A673 (cell line): ENCODE measurements around the gene LARP1. TPM values are rescaled to one million over a fixed set of nuclear protein-coding genes. Genes with fewer than 3 reads are reported as not detected.
"Not testable (repeated sequence)": the region's sequence is repeated elsewhere in the genome, so short reads cannot be mapped to it uniquely, and the experiment has no call there.

Experiments used
- BruUV-seq: library from RNA; stranded (reverse); fragments of 400-500 nt; replicated peaks from 2 replicates; lab custom pipeline; 2021; lab: Mats Ljungman, UMichigan
- CTCF ChIA-PET: fragments of 300-600 bp; sonication (Branson Sonifier 250); formaldehyde crosslinking; loops from one replicate; lab custom pipeline; 2022; ENCODE audit warnings: antibody characterized with exemption; lab: Charles Lee
- POLR2A ChIA-PET: fragments of 300-600 bp; sonication (Branson Sonifier 250); formaldehyde crosslinking; loops from one replicate; lab custom pipeline; 2022; ENCODE audit warnings: antibody characterized with exemption; ENCODE audit not compliant: low non-redundant PET; lab: Charles Lee
- DNase-seq: peaks from one replicate; pipeline ENCODE4 v3.0.0-alpha.2; 2015; ENCODE audit warnings: low spot score
- H3K27ac ChIP-seq: fragments of 200-600 bp; sonication (generic); 2 replicates; pipeline ENCODE4 v1.5.1; 2016; ENCODE audit warnings: mixed run types, low read depth, mild to moderate bottlenecking, mixed read lengths, antibody characterized with exemption, low read length; ENCODE audit not compliant: poor library complexity, severe bottlenecking
- H3K27me3 ChIP-seq: fragments of 200-600 bp; sonication (generic); replicated peaks from 2 replicates; pipeline ENCODE4 v1.6.1; 2017; ENCODE audit warnings: mixed run types, low read depth, mild to moderate bottlenecking, mixed read lengths, antibody characterized with exemption, low read length; ENCODE audit not compliant: insufficient read depth, poor library complexity
- H3K36me3 ChIP-seq: fragments of 200-600 bp; sonication (generic); 2 replicates; pipeline ENCODE4 v1.6.1; 2016; ENCODE audit warnings: mixed run types, mild to moderate bottlenecking, mixed read lengths, antibody characterized with exemption, low read length; ENCODE audit not compliant: insufficient read depth, poor library complexity, severe bottlenecking
- H3K4me1 ChIP-seq: fragments of 200-600 bp; sonication (generic); 2 replicates; pipeline ENCODE4 v1.6.1; 2017; ENCODE audit warnings: mixed run types, mild to moderate bottlenecking, mixed read lengths, antibody characterized with exemption, low read length; ENCODE audit not compliant: insufficient read depth, poor library complexity, severe bottlenecking
- H3K4me3 ChIP-seq: fragments of 200-600 bp; sonication (generic); 2 replicates; pipeline ENCODE4 v1.5.1; 2016; ENCODE audit warnings: low read depth, mixed run types, mild to moderate bottlenecking, mixed read lengths, low read length; ENCODE audit not compliant: poor library complexity, severe bottlenecking
- H3K9me3 ChIP-seq: fragments of 200-600 bp; sonication (generic); 2 replicates; pipeline ENCODE4 v1.6.1; 2016; ENCODE audit warnings: mixed run types, low read depth, mild to moderate bottlenecking, mixed read lengths, antibody characterized with exemption, low read length; ENCODE audit not compliant: poor library complexity, severe bottlenecking
- EZH2 ChIP-seq: fragments of 200-600 bp; sonication (generic); IDR thresholded peaks from 2 replicates; pipeline ENCODE4 v1.6.1; 2017; ENCODE audit warnings: borderline replicate concordance, low read depth, mild to moderate bottlenecking, mixed read lengths, antibody characterized with exemption, low read length; ENCODE audit not compliant: poor library complexity, severe bottlenecking
- intact Hi-C: fragments of 100-400 bp; cut with micrococcal nuclease; formaldehyde crosslinking; loops from one replicate; pipeline ENCODE4 v1.10.0; 2022; ENCODE audit not compliant: unreplicated experiment
- total RNA-seq: library from RNA; stranded (reverse); gene quantifications from 2 replicates; pipeline ENCODE4 v1.2.3, GENCODE V29; 2021
- TF ChIP-seq, protein P1 (sequence below): fragments of 300-800, 200-600 bp; sonication (generic); conservative IDR thresholded peaks from 2 replicates; pipeline ENCODE4 v1.5.1; 2017; ENCODE audit warnings: low read depth, mild to moderate bottlenecking, antibody characterized with exemption, low read length, moderate library complexity, mixed read lengths

LARP1 gene
- total RNA-seq, 1 experiment from 2014 or later: 257 TPM

DNA sequence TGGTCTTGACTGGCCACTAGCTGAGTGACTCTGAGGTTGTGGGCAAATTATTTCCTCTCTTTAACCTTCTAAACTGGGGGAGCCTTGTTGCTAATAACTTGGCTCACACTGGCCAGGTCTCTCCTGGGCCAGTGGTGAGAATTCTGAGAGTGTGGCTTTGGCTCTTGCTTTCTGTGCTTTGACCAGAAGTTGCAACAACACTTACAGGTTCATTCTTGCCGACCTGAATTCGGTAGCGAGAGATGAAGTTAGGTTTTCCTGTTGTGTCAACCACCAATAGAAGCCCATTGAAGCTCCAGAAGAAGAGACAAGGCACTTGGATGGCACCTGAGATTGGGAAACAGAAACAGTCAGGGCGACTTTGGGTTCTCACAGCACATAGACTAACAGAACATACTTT, 75.4 kb downstream of the LARP1 start:
- POLR2A ChIA-PET: no interaction called here
- BruUV-seq: no TSS peak
- intact Hi-C loops: no loop called here

DNA sequence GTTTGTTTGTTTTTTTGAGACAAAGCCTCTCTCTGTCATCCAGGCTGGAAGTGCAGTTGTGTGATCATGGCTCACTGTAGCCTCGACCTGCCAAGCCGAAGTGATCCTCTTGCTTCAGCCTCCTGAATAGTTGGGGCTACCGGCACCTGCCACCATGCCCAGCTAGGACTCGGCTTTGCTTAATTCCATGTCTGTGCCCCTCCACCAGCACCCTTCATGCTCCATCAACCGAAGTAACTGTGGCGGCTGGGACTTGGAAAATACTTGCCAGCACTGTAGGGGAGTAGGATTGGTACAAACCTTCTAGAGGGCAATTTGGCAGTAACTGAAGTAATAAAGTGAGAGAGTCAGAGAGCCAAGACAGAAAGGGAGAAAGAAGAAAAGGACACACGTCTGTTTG, 76.3 kb downstream of the LARP1 start:
- no peak for DNase-seq
- Histone ChIP-seq H3K9me3 (no peaks in the 10 kb centered on the region), H3K27me3 (no peaks in the 10 kb centered on the region), H3K4me1 (peaks cover 10% of the 10 kb centered on the region), H3K4me3 (no peak overlapping the region), H3K27ac (no peak overlapping the region), H3K36me3 (peaks cover 7% of the 10 kb centered on the region)
- ChIA-PET CTCF (no interaction called here), POLR2A (no interaction called here)
- no TSS peak for BruUV-seq
- intact Hi-C loops: no loop called here
- TF ChIP-seq, protein P1, sequence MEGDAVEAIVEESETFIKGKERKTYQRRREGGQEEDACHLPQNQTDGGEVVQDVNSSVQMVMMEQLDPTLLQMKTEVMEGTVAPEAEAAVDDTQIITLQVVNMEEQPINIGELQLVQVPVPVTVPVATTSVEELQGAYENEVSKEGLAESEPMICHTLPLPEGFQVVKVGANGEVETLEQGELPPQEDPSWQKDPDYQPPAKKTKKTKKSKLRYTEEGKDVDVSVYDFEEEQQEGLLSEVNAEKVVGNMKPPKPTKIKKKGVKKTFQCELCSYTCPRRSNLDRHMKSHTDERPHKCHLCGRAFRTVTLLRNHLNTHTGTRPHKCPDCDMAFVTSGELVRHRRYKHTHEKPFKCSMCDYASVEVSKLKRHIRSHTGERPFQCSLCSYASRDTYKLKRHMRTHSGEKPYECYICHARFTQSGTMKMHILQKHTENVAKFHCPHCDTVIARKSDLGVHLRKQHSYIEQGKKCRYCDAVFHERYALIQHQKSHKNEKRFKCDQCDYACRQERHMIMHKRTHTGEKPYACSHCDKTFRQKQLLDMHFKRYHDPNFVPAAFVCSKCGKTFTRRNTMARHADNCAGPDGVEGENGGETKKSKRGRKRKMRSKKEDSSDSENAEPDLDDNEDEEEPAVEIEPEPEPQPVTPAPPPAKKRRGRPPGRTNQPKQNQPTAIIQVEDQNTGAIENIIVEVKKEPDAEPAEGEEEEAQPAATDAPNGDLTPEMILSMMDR: no peak

More for the DNA sequence above, 75.4 kb downstream of the LARP1 start:
- H3K27me3 ChIP-seq: no peaks in the 10 kb centered on the region
- CTCF ChIA-PET: no interaction called here
- DNase-seq: no peak
- H3K9me3 ChIP-seq: no peaks in the 10 kb centered on the region
- TF ChIP-seq, protein P1: no peak
- TF ChIP-seq EZH2: no peak
- H3K27ac ChIP-seq: no peak overlapping the region
- H3K36me3 ChIP-seq: peaks cover 7% of the 10 kb centered on the region
- H3K4me3 ChIP-seq: no peak overlapping the region
- H3K4me1 ChIP-seq: peaks cover 10% of the 10 kb centered on the region

DNA sequence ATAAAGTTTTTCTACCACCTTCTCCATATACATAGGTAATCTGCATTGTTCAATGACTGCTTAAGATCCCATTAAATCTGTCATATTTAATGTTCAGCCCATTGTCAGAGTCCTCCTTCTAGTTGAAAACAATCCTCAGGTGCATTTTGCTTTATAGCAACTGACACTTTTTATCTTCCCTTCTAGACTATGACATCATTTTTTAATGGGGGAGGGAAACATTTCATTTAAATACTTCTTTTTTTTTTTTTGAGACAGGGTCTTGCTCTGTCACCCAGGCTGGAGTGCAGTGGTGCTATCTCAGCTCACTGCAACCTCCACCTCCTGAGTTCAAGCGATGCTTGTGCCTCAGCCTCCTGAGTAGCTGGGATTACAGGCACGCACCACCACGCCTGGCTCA, 77.6 kb downstream of the LARP1 start:
- DNase-seq, H3K27ac ChIP-seq, H3K27me3 ChIP-seq, CTCF ChIA-PET, H3K4me3 ChIP-seq, H3K9me3 ChIP-seq, POLR2A ChIA-PET, intact Hi-C loops, BruUV-seq, H3K36me3 ChIP-seq: not testable (repeated sequence)
- H3K4me1 ChIP-seq: peaks cover 10% of the 10 kb centered on the region

DNA sequence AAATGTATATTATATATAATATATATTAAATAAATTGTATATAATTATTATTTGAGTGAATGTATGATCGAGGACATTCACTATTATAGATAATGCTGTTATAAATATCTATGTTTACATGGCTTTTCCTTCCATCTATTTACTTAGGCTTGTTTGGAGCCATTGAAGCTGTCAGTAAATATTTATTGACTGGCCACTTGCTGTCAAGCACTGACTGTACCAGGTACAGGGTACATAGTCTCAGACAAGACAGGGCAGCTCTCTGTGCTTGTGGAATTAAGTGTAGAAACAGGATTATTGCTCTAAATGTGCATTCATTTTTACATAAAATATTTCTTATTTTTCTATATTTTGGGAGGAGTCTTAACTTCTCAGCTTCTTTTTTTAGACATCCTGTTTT, 78.9 kb downstream of the LARP1 start:
- no peak for DNase-seq
- no peaks in the 10 kb centered on the region for H3K9me3 ChIP-seq
- CTCF ChIA-PET: no interaction called here
- H3K36me3 ChIP-seq: peaks cover 7% of the 10 kb centered on the region
- H3K27me3 ChIP-seq: no peaks in the 10 kb centered on the region
- POLR2A ChIA-PET: no interaction called here
- H3K4me3 ChIP-seq: no peak overlapping the region
- H3K4me1 ChIP-seq: peaks cover 10% of the 10 kb centered on the region
- TF ChIP-seq, protein P1: no peak
- TF ChIP-seq EZH2: no peak
- BruUV-seq: no TSS peak
- intact Hi-C loops: no loop called here
- no peak overlapping the region for H3K27ac ChIP-seq

DNA sequence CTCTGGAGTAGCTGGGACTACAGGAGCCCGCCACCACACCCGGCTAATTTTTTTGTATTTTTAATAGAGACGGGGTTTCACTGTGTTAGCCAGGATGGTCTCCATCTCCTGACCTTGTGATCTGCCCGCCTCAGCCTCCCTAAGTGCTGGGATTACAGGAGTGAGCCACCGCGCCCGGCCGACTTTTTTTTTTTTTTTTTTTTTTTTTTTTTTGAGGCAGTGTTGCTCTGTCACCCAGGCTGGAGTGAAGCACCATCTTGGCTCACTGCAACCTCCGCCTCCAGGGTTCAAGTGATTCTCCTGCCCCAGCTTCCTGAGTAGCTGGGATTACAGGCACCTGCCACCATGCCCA, 80.5 kb downstream of the LARP1 start:
- H3K27ac ChIP-seq, CTCF ChIA-PET, H3K36me3 ChIP-seq, H3K27me3 ChIP-seq, BruUV-seq, POLR2A ChIA-PET, H3K4me3 ChIP-seq, DNase-seq, intact Hi-C loops, H3K9me3 ChIP-seq: not testable (repeated sequence)
- H3K4me1 ChIP-seq: peaks cover 10% of the 10 kb centered on the region
